ENCODE measurements around the gene EVI2A. TPM values are rescaled to one million over a fixed set of nuclear protein-coding genes. Genes with fewer than 3 reads are reported as not detected.

EVI2A gene
- total and polyA plus RNA-seq, 9 of the 15 experiments (the other 6 are each of a cell fraction or from before 2014, with no cell fraction given) = 0.06 to 0.37 (median 0.15) TPM; not detected in 3

GRCh38 chr17:31272236-31272635 is 49.2 kb downstream of the EVI2A start:
- no peak overlapping the region for H2AFZ ChIP-seq (ENCODE audit: low read depth, low read length)
- H3K27me3 ChIP-seq (ENCODE audit: control insufficient read depth in 2 of 2, insufficient read depth in 2 of 2, low read length in 2 of 2) = no peaks in the 10 kb centered on the region
- H3K9ac ChIP-seq (ENCODE audit: insufficient read depth in 1 of 2, low read depth in 2 of 2, low read length in 2 of 2) = no peak overlapping the region
- WGBS (ENCODE audit: insufficient coverage, low coverage, missing lambda C conversion rate) = 91% methylated on average over 1 of the region's 1 CpG
- BruUV-seq (replicated peaks) = no TSS peak
- no peaks in the 10 kb centered on the region for H3K79me2 ChIP-seq (ENCODE audit: control insufficient read depth, insufficient read depth, low read length)
- in situ Hi-C loops (cut with MboI) = no loop called here
- no peaks in the 10 kb centered on the region for H3K9me3 ChIP-seq (replicated peaks; ENCODE audit: control insufficient read depth, insufficient read depth, low read depth, low read length)
- no peaks in the 10 kb centered on the region for H3K9me1 ChIP-seq (ENCODE audit: control insufficient read depth, insufficient read depth, low read length)
- intact Hi-C loops (cut with micrococcal nuclease) = no loop called here
- ChIA-PET POLR2A (no interaction called here), CTCF (ENCODE audit: low intra/inter-chr PET ratio) (no interaction called here)
- no peak for ATAC-seq
- no peaks in the 10 kb centered on the region; a peak in 1 of 5 replicates for H3K4me1 ChIP-seq (replicated peaks in 1 of 2; ENCODE audit: control insufficient read depth in 2 of 2, insufficient read depth in 2 of 2, low read length in 2 of 2)
- peaks cover 30% of the 10 kb centered on the region; the same call in 2 of the 3 replicates for H3K36me3 ChIP-seq (ENCODE audit: control insufficient read depth, insufficient read depth, low read length)
- FAIRE-seq = no peak
- DNase-seq (ENCODE audit: extremely low read depth in 1 of 4, low spot score in 3 of 4) = no peak
- no peak overlapping the region for H3K27ac ChIP-seq (ENCODE audit: extremely low read depth, low read depth, low read length)
- TF ChIP-seq BRD9 (IDR thresholded peaks at IDR 0.05; ENCODE audit: low read depth, partially characterized antibody) (no peak), MYBL2 (IDR thresholded peaks at IDR 0.05; ENCODE audit: low read depth) (no peak), MYBL2 (CRISPR knock-in tag; IDR thresholded peaks at IDR 0.05; ENCODE audit: borderline replicate concordance) (no peak), SAP30 (IDR thresholded peaks at IDR 0.05; ENCODE audit: borderline replicate concordance, insufficient read depth, low read depth, low read length, poor library complexity, severe bottlenecking) (no peak), RCOR1 (IDR thresholded peaks at IDR 0.05; ENCODE audit: borderline replicate concordance in 1 of 2, low read depth in 2 of 2, low read length in 2 of 2) (no peak), ZNF143 (CRISPR knock-in tag; IDR thresholded peaks at IDR 0.05) (no peak), CREM (IDR thresholded peaks at IDR 0.05; ENCODE audit: low read depth) (no peak), POLR2H (tag; IDR thresholded peaks at IDR 0.05; ENCODE audit: low read depth) (no peak), PRDM10 (IDR thresholded peaks at IDR 0.05; ENCODE audit: partially characterized antibody) (no peak)
- H4K20me1 ChIP-seq (replicated peaks; ENCODE audit: control insufficient read depth, insufficient read depth, low read length) = no peaks in the 10 kb centered on the region; the same call in 1 of the 2 replicates
- no peak overlapping the region for H3K4me3 ChIP-seq
- H3K4me2 ChIP-seq (ENCODE audit: insufficient read depth, low read length) = no peak overlapping the region
